ENCODE data around the gene PDE5A. TPM values are rescaled to one million over a fixed set of nuclear protein-coding genes. Genes with fewer than 3 reads are reported as not detected.

The PDE5A gene
- total RNA-seq, 1 experiment from 2014 or later, result 5.0 TPM

GRCh38 chr4:119643306-119644042, 14.9 kb upstream of the PDE5A start:
- H3K9ac ChIP-seq (ENCODE audit: low read length), result no peak overlapping the region
- H3K27ac ChIP-seq (ENCODE audit: low read depth, low read length), result no peak overlapping the region
- H3K4me2 ChIP-seq (ENCODE audit: low read length), result no peak overlapping the region
- BruUV-seq (replicated peaks), result no TSS peak
- ChIA-PET CTCF (interaction anchor here (0.9 kb wide), 1 partner anchor 14 kb away, joined by 3 read pairs; the partner anchor contains the start of gene PDE5A), POLR2A (no interaction called here), RAD21 (ENCODE audit: low non-redundant PET in 1 of 2, low total read pairs in 2 of 2, uncharacterized antibody in 2 of 2, unreplicated experiment in 2 of 2) (no interaction called here)
- TF ChIP-seq ZFX (IDR thresholded peaks at IDR 0.05) (no peak), EZH2phosphoT487 (IDR thresholded peaks at IDR 0.05; ENCODE audit: borderline replicate concordance) (no peak)
- no peaks in the 10 kb centered on the region for H4K20me1 ChIP-seq (ENCODE audit: insufficient read depth)
- no peaks in the 10 kb centered on the region for H3K4me1 ChIP-seq (ENCODE audit: control insufficient read depth in 1 of 2, insufficient read depth in 2 of 2, low read length in 2 of 2)
- ATAC-seq (no peak), DNase-seq (ENCODE audit: low read depth, low spot score) (no peak)
- no peak overlapping the region for H3K4me3 ChIP-seq (replicated peaks in 1 of 2; ENCODE audit: low read depth in 1 of 2, low read length in 2 of 2)
- no peaks in the 10 kb centered on the region for H3K36me3 ChIP-seq (ENCODE audit: control insufficient read depth in 1 of 2, insufficient read depth in 2 of 2, low read length in 2 of 2)
- intact Hi-C loops (cut with micrococcal nuclease), result no loop called here
- H3K27me3 ChIP-seq (ENCODE audit: insufficient read depth, low read length), result no peaks in the 10 kb centered on the region
- H2AFZ ChIP-seq (ENCODE audit: low read depth, low read length, poor library complexity, severe bottlenecking), result no peak overlapping the region
- H3K9me2 ChIP-seq (ENCODE audit: insufficient read depth), result no peaks in the 10 kb centered on the region
- no peaks in the 10 kb centered on the region for H3K9me3 ChIP-seq (ENCODE audit: control insufficient read depth in 1 of 2, insufficient read depth in 1 of 2, low read depth in 1 of 2, low read length in 2 of 2)
- no peaks in the 10 kb centered on the region for H3K79me2 ChIP-seq (ENCODE audit: insufficient read depth, low read length)

- ChIA-PET POLR2A (no interaction called here), CTCF (interaction anchor here (0.8 to 1.1 kb wide), 2 partner anchors 13 to 15 kb away, joined by 3 read pairs; partner anchors contain the start of gene PDE5A), RAD21 (ENCODE audit: low non-redundant PET in 1 of 2, low total read pairs in 2 of 2, uncharacterized antibody in 2 of 2, unreplicated experiment in 2 of 2) (no interaction called here)
- Histone ChIP-seq H2AFZ (ENCODE audit: low read depth, low read length, poor library complexity, severe bottlenecking) (no peak overlapping the region), H3K4me2 (ENCODE audit: low read length) (no peak overlapping the region), H3K36me3 (ENCODE audit: control insufficient read depth in 1 of 2, insufficient read depth in 2 of 2, low read length in 2 of 2) (no peaks in the 10 kb centered on the region), H3K9me2 (ENCODE audit: insufficient read depth) (no peaks in the 10 kb centered on the region), H3K4me3 (replicated peaks in 1 of 2; ENCODE audit: low read depth in 1 of 2, low read length in 2 of 2) (no peak overlapping the region), H4K20me1 (ENCODE audit: insufficient read depth) (no peaks in the 10 kb centered on the region), H3K27me3 (ENCODE audit: insufficient read depth, low read length) (no peaks in the 10 kb centered on the region), H3K27ac (ENCODE audit: low read depth, low read length) (no peak overlapping the region), H3K9ac (ENCODE audit: low read length) (no peak overlapping the region), H3K4me1 (ENCODE audit: control insufficient read depth in 1 of 2, insufficient read depth in 2 of 2, low read length in 2 of 2) (no peaks in the 10 kb centered on the region), H3K79me2 (ENCODE audit: insufficient read depth, low read length) (no peaks in the 10 kb centered on the region), H3K9me3 (ENCODE audit: control insufficient read depth in 1 of 2, insufficient read depth in 1 of 2, low read depth in 1 of 2, low read length in 2 of 2) (no peaks in the 10 kb centered on the region)
- intact Hi-C loops (cut with micrococcal nuclease), result no loop called here
- BruUV-seq (replicated peaks), result no TSS peak
- DNase-seq (ENCODE audit: low read depth, low spot score), result no peak
- TF ChIP-seq FOSL1 (IDR thresholded peaks at IDR 0.05; ENCODE audit: low read depth) (no peak), TCF7L2 (IDR thresholded peaks at IDR 0.05; ENCODE audit: borderline replicate concordance, extremely low read depth, insufficient read depth, insufficient read length) (no peak), ZBTB33 (IDR thresholded peaks at IDR 0.05; ENCODE audit: extremely low read depth, insufficient replicate concordance, low read length) (no peak), CTCF (IDR thresholded peaks at IDR 0.05 in 2 of 3, conservative IDR thresholded peaks at IDR 0.05 in 1 of 3; ENCODE audit: borderline replicate concordance in 1 of 3, insufficient read depth in 1 of 3, low read depth in 2 of 3, low read length in 2 of 3) (no peak), CBX3 (IDR thresholded peaks at IDR 0.05; ENCODE audit: low read depth) (no peak), YY1 (IDR thresholded peaks at IDR 0.05; ENCODE audit: extremely low read depth, insufficient replicate concordance, low read depth, low read length) (no peak), EZH2 (IDR thresholded peaks at IDR 0.05) (no peak)
- ATAC-seq, result no peak
Observed at GRCh38 chr4:119641765-119642164, 13.2 kb upstream of the PDE5A start.
